ENCODE results near the gene CRIP1.

DNA sequence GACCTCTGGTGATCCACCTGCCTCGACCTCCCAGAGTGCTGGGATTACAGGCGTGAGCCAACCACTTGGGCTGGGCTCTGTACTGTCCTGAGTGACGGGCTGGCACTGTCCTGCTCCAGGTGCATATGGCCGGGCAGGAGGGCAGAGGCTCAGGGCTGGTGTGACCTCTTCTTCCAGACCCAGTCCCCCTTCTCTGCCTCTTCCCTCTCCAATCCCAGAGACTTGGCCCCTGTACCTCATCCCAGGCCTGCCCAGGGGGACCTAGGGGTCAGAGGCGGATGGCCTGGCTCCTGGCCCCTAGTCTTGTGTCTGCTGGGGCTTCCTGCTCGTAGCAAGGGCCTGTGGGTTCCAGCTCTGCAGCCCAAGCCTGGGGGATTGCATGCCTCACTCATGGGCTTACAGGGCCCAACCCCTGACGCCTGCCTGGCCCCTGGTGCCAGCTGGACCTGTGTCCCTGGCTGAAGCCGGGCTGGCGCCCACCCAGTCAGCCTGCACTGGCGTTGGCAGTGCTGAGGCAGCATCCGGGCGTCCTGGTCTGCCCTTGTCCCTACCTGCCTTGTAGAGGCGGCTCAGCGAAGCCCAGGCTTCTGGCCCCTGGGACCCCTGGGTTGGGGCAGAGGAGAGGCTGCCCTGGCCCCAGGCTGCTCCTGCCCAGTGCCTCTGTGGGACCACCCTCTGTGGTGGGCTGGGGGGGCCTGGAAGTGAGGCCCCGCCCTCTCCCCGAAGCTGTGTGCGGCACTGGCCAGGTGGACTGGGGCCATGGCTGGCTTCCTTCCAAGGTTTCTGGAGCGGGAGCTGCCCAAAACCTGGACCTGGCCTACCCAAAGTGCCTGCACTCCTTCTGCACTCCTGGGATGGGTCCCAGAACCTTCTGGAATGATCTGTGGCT is 8.7 kb downstream of the CRIP1 start:
- TF ChIP-seq, protein P1, sequence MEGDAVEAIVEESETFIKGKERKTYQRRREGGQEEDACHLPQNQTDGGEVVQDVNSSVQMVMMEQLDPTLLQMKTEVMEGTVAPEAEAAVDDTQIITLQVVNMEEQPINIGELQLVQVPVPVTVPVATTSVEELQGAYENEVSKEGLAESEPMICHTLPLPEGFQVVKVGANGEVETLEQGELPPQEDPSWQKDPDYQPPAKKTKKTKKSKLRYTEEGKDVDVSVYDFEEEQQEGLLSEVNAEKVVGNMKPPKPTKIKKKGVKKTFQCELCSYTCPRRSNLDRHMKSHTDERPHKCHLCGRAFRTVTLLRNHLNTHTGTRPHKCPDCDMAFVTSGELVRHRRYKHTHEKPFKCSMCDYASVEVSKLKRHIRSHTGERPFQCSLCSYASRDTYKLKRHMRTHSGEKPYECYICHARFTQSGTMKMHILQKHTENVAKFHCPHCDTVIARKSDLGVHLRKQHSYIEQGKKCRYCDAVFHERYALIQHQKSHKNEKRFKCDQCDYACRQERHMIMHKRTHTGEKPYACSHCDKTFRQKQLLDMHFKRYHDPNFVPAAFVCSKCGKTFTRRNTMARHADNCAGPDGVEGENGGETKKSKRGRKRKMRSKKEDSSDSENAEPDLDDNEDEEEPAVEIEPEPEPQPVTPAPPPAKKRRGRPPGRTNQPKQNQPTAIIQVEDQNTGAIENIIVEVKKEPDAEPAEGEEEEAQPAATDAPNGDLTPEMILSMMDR (conservative IDR thresholded peaks at IDR 0.05; ENCODE audit: low read length) = no peak
- TF ChIP-seq EZH2phosphoT487 (IDR thresholded peaks at IDR 0.05; ENCODE audit: borderline replicate concordance) = no peak
